Measurements from ENCODE around the gene USP5. TPM values are rescaled to one million over a fixed set of nuclear protein-coding genes. Genes with fewer than 3 reads are reported as not detected.
"Not testable (repeated sequence)": the region's sequence is repeated elsewhere in the genome, so short reads cannot be mapped to it uniquely, and the experiment has no call there.

Gene USP5
- total RNA-seq, 1 donor from 2014 or later, result 110 TPM

DNA sequence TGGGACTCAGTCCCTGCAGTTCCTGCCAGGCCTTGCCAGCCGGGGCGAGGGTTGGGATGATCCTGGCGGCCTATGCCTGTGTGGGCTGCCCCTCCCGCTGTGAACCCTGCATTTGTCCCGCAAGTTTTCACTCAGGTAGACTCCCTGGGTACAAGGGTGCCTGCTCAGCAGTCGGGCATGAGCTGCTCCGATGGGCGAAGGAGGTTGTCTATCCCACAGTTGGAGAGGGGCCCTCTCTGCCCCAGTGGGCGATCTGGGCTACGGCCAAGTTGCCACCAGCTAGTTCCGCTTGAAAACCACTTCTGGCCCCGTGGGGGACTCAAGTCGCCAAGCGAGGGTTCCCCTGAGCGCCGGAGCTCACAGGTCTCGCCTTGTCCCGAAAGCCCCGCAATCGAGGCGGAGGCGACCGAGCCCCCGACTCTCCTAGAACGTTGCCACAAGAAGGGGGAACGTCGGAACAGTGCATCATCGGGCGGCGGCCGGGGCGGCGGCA is 15.0 kb downstream of the USP5 start:
- CTCF ChIA-PET, result interaction anchor here (1.6 to 3.4 kb wide), 3 partner anchors 14 to 71 kb away, joined by 4 to 34 read pairs (median 6); partner anchors contain the start of genes CDCA3 and USP5
- Mint-ChIP-seq H3K4me3 (peak overlapping the region; percentile 89), H3K4me1 (peaks cover 46% of the 10 kb centered on the region), H3K27ac (peak overlapping the region; percentile 84), H3K27me3 (no peaks in the 10 kb centered on the region), H3K36me3 (ENCODE audit: low read depth) (peaks cover 66% of the 10 kb centered on the region), H3K9me3 (no peaks in the 10 kb centered on the region)
- TF ChIP-seq, protein P1, sequence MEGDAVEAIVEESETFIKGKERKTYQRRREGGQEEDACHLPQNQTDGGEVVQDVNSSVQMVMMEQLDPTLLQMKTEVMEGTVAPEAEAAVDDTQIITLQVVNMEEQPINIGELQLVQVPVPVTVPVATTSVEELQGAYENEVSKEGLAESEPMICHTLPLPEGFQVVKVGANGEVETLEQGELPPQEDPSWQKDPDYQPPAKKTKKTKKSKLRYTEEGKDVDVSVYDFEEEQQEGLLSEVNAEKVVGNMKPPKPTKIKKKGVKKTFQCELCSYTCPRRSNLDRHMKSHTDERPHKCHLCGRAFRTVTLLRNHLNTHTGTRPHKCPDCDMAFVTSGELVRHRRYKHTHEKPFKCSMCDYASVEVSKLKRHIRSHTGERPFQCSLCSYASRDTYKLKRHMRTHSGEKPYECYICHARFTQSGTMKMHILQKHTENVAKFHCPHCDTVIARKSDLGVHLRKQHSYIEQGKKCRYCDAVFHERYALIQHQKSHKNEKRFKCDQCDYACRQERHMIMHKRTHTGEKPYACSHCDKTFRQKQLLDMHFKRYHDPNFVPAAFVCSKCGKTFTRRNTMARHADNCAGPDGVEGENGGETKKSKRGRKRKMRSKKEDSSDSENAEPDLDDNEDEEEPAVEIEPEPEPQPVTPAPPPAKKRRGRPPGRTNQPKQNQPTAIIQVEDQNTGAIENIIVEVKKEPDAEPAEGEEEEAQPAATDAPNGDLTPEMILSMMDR (IDR thresholded peaks at IDR 0.05), result no peak
- POLR2A ChIA-PET, result interaction anchor here (0.8 to 11.1 kb wide), 17 partner anchors 8 to 374 kb away, joined by 3 to 190 read pairs (median 5); partner anchors contain the start of genes C12orf57, CDCA3, COPS7A and MLF2
- DNase-seq (no peak), ATAC-seq (ENCODE audit: low read depth) (no peak)
- intact Hi-C loops (cut with micrococcal nuclease), result loop anchor here (1.0 to 2.0 kb wide), 3 partner anchors 15 to 772 kb away; partner anchors contain the start of genes LPCAT3 and USP5

DNA sequence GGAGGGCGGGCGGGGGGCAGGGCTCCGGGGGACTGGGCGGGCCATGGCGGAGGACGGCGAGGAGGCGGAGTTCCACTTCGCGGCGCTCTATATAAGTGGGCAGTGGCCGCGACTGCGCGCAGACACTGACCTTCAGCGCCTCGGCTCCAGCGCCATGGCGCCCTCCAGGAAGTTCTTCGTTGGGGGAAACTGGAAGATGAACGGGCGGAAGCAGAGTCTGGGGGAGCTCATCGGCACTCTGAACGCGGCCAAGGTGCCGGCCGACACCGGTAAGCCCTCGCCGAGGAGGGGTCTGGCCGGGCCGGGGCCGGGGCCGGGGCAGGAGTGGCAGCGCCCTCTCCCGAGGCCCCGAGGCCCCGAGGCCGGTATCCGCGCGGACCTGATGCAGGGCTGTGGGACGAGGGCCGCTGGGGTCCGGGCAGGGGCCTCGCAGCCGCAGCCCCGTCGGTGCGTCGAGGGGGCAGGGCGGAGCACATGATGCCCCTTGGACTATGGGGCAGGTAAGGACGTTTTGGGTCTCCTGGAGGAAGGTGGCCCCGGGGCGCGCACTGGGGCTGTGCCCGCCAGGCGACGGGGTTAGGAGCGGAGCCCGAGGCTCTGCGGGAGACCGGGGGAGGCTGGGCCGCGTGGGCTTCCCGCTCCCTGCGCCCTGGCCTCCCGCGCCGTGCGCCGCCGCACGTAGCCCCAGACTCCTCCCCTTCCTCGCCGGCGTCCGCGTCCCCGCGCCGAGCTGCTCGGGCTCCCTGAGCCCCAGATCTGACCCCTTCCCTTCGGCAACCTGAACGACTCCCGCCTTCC is 15.7 kb downstream of the USP5 start, which contains the start of gene TPI1:
Gene TPI1 (plus strand): TSS at position 119 of the 798 bp plus-strand sequence. CDS start 36 bp downstream, at position 155.
- H3K9me3 Mint-ChIP-seq, result no peaks in the 10 kb centered on the region
- H3K36me3 Mint-ChIP-seq (ENCODE audit: low read depth), result peaks cover 66% of the 10 kb centered on the region
- peak within 1 kb of the TSS; percentile 84 for H3K27ac Mint-ChIP-seq
- DNase-seq (peak; percentile 65), ATAC-seq (ENCODE audit: low read depth) (peak; percentile 78)
- H3K4me1 Mint-ChIP-seq, result peaks cover 51% of the 10 kb centered on the region
- H3K4me3 Mint-ChIP-seq, result peak within 1 kb of the TSS; percentile 89
- POLR2A ChIA-PET, result interaction anchor here (0.6 to 11.1 kb wide), 22 partner anchors 9 to 424 kb away, joined by 3 to 190 read pairs (median 3); partner anchors contain the start of genes C12orf57, CDCA3, COPS7A and EMG1
- TF ChIP-seq, protein P1 (IDR thresholded peaks at IDR 0.05), result no peak
- CTCF ChIA-PET, result interaction anchor here (0.6 to 3.4 kb wide), 6 partner anchors 15 to 241 kb away, joined by 4 to 34 read pairs (median 8); partner anchors contain the start of genes C1RL, CDCA3, MLF2 and USP5
- H3K27me3 Mint-ChIP-seq, result no peaks in the 10 kb centered on the region
- intact Hi-C loops (cut with micrococcal nuclease), result loop anchor here (1.0 to 2.0 kb wide), 3 partner anchors 15 to 771 kb away; partner anchors contain the start of genes LPCAT3 and USP5

DNA sequence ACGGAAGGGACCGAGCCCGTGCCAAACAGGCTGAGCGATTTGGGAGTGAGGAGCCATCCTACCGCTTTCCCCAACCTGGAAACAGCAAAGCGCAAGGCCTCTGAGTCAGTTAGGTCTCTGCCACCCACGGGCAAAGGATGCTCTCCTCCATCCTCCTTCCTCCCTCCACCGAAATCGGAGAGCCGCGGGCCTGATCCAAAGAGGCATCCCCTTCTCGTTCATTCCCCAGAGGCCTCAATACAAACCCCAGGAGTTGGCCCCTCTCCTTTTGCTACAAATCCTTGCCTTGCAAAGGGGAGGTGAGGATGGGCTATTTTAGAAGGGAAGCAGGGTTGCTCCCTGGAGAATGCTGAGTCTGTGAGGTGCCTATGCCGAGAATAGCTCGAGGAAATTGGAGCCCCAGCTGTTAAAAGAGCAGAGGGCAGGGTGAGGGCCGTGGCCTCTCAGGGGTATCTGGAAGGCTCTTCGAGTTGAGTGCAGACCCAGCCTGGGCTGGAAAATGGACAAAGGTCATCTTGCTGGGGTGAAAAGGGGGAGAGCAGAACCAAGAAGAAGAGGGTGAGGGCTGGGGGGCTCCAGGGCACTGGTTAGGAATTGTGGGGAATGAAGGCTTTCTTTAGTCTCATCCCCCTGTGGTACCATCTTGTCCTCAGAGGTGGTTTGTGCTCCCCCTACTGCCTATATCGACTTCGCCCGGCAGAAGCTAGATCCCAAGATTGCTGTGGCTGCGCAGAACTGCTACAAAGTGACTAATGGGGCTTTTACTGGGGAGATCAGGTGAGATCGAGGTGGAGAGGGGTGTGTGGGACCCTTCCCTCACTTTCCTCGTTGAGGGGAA is 16.5 kb downstream of the USP5 start:
- POLR2A ChIA-PET, result interaction anchor here (0.6 to 11.1 kb wide), 19 partner anchors 10 to 375 kb away, joined by 3 to 190 read pairs (median 7); partner anchors contain the start of genes C12orf57, CDCA3, COPS7A and EMG1
- TF ChIP-seq, protein P1 (IDR thresholded peaks at IDR 0.05), result no peak
- CTCF ChIA-PET, result interaction anchor here (0.6 to 3.4 kb wide), 20 partner anchors 10 to 275 kb away, joined by 3 to 34 read pairs (median 6); partner anchors contain the start of genes C12orf57, C1RL, CDCA3 and MLF2
- no peaks in the 10 kb centered on the region for H3K27me3 Mint-ChIP-seq
- H3K27ac Mint-ChIP-seq, result peak overlapping the region; percentile 75
- peaks cover 51% of the 10 kb centered on the region for H3K4me1 Mint-ChIP-seq
- intact Hi-C loops (cut with micrococcal nuclease), result loop anchor here (1.0 kb wide), 6 partner anchors 70 to 245 kb away; partner anchors contain the start of genes C12orf57, C1R and C1RL
- peaks cover 62% of the 10 kb centered on the region for H3K36me3 Mint-ChIP-seq (ENCODE audit: low read depth)
- DNase-seq (no peak), ATAC-seq (ENCODE audit: low read depth) (no peak)
- H3K4me3 Mint-ChIP-seq, result peak overlapping the region; percentile 88
- no peaks in the 10 kb centered on the region for H3K9me3 Mint-ChIP-seq

DNA sequence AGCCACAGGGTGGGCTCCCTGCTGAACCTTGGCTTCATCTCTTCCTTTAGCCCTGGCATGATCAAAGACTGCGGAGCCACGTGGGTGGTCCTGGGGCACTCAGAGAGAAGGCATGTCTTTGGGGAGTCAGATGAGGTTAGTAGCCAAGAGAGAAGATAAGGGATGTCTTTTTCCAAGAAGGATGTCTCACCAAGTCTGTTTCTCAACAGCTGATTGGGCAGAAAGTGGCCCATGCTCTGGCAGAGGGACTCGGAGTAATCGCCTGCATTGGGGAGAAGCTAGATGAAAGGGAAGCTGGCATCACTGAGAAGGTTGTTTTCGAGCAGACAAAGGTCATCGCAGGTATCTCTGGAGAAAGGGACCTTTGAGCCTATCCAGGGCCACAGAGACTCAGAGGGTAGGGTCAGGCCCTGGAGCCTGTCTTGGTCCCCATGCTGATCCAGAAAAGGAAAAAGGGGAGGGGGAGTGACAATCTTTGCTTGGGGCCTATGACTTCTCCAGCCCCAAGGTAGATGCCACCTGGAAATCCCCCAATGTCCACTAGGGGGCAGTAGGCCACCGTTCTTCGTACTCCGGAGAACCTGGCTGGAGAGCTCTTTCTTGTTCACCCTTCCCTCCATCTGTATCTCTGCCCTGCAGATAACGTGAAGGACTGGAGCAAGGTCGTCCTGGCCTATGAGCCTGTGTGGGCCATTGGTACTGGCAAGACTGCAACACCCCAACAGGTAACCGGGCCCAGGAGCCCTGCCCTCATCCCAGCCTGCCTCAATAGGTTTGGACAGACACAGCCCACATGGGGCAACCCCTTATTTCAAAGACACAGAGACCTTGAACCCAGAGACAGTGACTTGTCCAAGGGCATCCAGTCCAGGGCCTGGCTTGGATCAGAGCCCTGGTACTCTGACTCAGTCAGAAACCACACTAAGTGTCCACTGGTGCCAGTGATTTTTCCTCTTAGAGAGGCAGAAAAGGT is 17.4 kb downstream of the USP5 start:
- Mint-ChIP-seq H3K27me3 (no peaks in the 10 kb centered on the region), H3K4me1 (peaks cover 54% of the 10 kb centered on the region), H3K9me3 (no peaks in the 10 kb centered on the region), H3K27ac (peak overlapping the region; percentile 75), H3K4me3 (peak overlapping the region; percentile 88), H3K36me3 (ENCODE audit: low read depth) (peaks cover 53% of the 10 kb centered on the region)
- intact Hi-C loops (cut with micrococcal nuclease), result loop anchor here (1.0 kb wide), 6 partner anchors 69 to 244 kb away; partner anchors contain the start of genes C12orf57, C1R and C1RL
- ATAC-seq (ENCODE audit: low read depth) (no peak), DNase-seq (peak; percentile 71)
- ChIA-PET CTCF (interaction anchor here (0.5 to 3.4 kb wide), 33 partner anchors 10 to 275 kb away, joined by 3 to 34 read pairs (median 4); partner anchors contain the start of genes C12orf57, C1RL, CDCA3 and ENO2), POLR2A (interaction anchor here (0.7 to 11.1 kb wide), 15 partner anchors 16 to 243 kb away, joined by 3 to 190 read pairs (median 6); partner anchors contain the start of genes C12orf57, CDCA3, COPS7A and EMG1)
- TF ChIP-seq, protein P1 (IDR thresholded peaks at IDR 0.05), result peak; percentile 75

DNA sequence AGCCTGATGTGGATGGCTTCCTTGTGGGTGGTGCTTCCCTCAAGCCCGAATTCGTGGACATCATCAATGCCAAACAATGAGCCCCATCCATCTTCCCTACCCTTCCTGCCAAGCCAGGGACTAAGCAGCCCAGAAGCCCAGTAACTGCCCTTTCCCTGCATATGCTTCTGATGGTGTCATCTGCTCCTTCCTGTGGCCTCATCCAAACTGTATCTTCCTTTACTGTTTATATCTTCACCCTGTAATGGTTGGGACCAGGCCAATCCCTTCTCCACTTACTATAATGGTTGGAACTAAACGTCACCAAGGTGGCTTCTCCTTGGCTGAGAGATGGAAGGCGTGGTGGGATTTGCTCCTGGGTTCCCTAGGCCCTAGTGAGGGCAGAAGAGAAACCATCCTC is 18.4 kb downstream of the USP5 start:
- Mint-ChIP-seq H3K36me3 (ENCODE audit: low read depth) (peaks cover 44% of the 10 kb centered on the region), H3K4me1 (peaks cover 54% of the 10 kb centered on the region)
- intact Hi-C loops (cut with micrococcal nuclease); H3K27ac Mint-ChIP-seq; H3K27me3 Mint-ChIP-seq; H3K4me3 Mint-ChIP-seq; ATAC-seq (ENCODE audit: low read depth); DNase-seq; H3K9me3 Mint-ChIP-seq: not testable (repeated sequence)
- POLR2A ChIA-PET, result interaction anchor here (0.8 to 11.1 kb wide), 3 partner anchors 17 to 68 kb away, joined by 5 to 190 read pairs (median 10); partner anchors contain the start of genes CDCA3 and USP5
- CTCF ChIA-PET, result interaction anchor here (1.0 to 2.7 kb wide), 9 partner anchors 21 to 238 kb away, joined by 3 to 23 read pairs (median 4); partner anchors contain the start of genes C12orf57, C1RL, PTPN6 and RNU7-1

Data from activated B cell treated with CpG ODN at 0.5 μM for 24 hours (primary cell).